ENCODE measurements around the gene DKKL1. TPM values are rescaled to one million over a fixed set of nuclear protein-coding genes. Genes with fewer than 3 reads are reported as not detected.

Gene DKKL1
- total RNA-seq, 1 experiment from 2014 or later: 2.4 TPM

- TF ChIP-seq FOXJ3 (CRISPR knock-in tag; IDR thresholded peaks at IDR 0.05; ENCODE audit: borderline replicate concordance): no peak
- TF ChIP-seq ZSCAN18 (CRISPR knock-in tag; IDR thresholded peaks at IDR 0.05): no peak
- TF ChIP-seq NFYB (CRISPR knock-in tag; conservative IDR thresholded peaks at IDR 0.05; ENCODE audit: low read depth): no peak
- no peak for TF ChIP-seq RELA (CRISPR knock-in tag; IDR thresholded peaks at IDR 0.05; ENCODE audit: borderline replicate concordance)
- no peak for TF ChIP-seq ATF3 (CRISPR knock-in tag; conservative IDR thresholded peaks at IDR 0.05)
- TF ChIP-seq MAX (CRISPR knock-in tag; IDR thresholded peaks at IDR 0.05): no peak
Observed at GRCh38 chr19:49340865-49341718, 22.6 kb upstream of the DKKL1 start (continued).

GRCh38 chr19:49342291-49342721 lies 21.4 kb upstream of the DKKL1 start:
- CTCF ChIA-PET: no interaction called here
- Mint-ChIP-seq H3K36me3 (peaks cover 67% of the 10 kb centered on the region), H3K27me3 (ENCODE audit: low read depth) (peaks cover 15% of the 10 kb centered on the region), H3K4me1 (peaks cover 20% of the 10 kb centered on the region), H3K9me3 (no peaks in the 10 kb centered on the region), H3K4me3 (no peak overlapping the region), H3K27ac (no peak overlapping the region)
- DNase-seq (ENCODE audit: low spot score) (no peak), ATAC-seq (no peak)
- POLR2A ChIA-PET: no interaction called here
- TF ChIP-seq ZNF532 (CRISPR knock-in tag; IDR thresholded peaks at IDR 0.05; ENCODE audit: borderline replicate concordance) (no peak), IRF2 (CRISPR knock-in tag; IDR thresholded peaks at IDR 0.05; ENCODE audit: borderline replicate concordance, low read depth) (no peak), TCF7 (CRISPR knock-in tag; IDR thresholded peaks at IDR 0.05; ENCODE audit: low read depth) (no peak), ZNF138 (CRISPR knock-in tag; conservative IDR thresholded peaks at IDR 0.05) (no peak), STAT6 (CRISPR knock-in tag; conservative IDR thresholded peaks at IDR 0.05; ENCODE audit: low read depth) (no peak), FOXK1 (CRISPR knock-in tag; IDR thresholded peaks at IDR 0.05) (no peak), ZNF317 (CRISPR knock-in tag; IDR thresholded peaks at IDR 0.05; ENCODE audit: borderline replicate concordance, low read depth) (no peak), NR2C2 (CRISPR knock-in tag; IDR thresholded peaks at IDR 0.05) (no peak), PRDM15 (CRISPR knock-in tag; IDR thresholded peaks at IDR 0.05) (no peak), CREM (CRISPR knock-in tag; IDR thresholded peaks at IDR 0.05) (no peak), ZNF121 (CRISPR knock-in tag; IDR thresholded peaks at IDR 0.05) (no peak), TEAD4 (CRISPR knock-in tag; IDR thresholded peaks at IDR 0.05) (no peak), CREB1 (CRISPR knock-in tag; IDR thresholded peaks at IDR 0.05) (no peak), CBFB (CRISPR knock-in tag; IDR thresholded peaks at IDR 0.05; ENCODE audit: low read depth) (no peak), ATF3 (CRISPR knock-in tag; conservative IDR thresholded peaks at IDR 0.05) (no peak), USF1 (CRISPR knock-in tag; IDR thresholded peaks at IDR 0.05) (no peak), KAT7 (CRISPR knock-in tag; IDR thresholded peaks at IDR 0.05; ENCODE audit: borderline replicate concordance) (no peak)
